Lower leg skin (tissue), 3 donors: ENCODE results near the gene DLG2.

ENCODE experiments used
- POLR2A ChIP-seq, 2 donors: fragments of 450-650 bp; IDR thresholded peaks; one replicate each; pipeline ENCODE4 v1.6.1; 2016 to 2017; ENCODE audit warnings: antibody characterized with exemption in 2 of 2, mild to moderate bottlenecking in 1 of 2, moderate library complexity in 1 of 2
- TF ChIP-seq, protein P1 (sequence below), 3 donors: fragments of 450-650 bp; IDR thresholded peaks; one replicate each; pipeline ENCODE4 v1.5.1; 2016; ENCODE audit warnings: antibody characterized with exemption in 3 of 3, mild to moderate bottlenecking in 3 of 3, moderate library complexity in 2 of 3

DNA sequence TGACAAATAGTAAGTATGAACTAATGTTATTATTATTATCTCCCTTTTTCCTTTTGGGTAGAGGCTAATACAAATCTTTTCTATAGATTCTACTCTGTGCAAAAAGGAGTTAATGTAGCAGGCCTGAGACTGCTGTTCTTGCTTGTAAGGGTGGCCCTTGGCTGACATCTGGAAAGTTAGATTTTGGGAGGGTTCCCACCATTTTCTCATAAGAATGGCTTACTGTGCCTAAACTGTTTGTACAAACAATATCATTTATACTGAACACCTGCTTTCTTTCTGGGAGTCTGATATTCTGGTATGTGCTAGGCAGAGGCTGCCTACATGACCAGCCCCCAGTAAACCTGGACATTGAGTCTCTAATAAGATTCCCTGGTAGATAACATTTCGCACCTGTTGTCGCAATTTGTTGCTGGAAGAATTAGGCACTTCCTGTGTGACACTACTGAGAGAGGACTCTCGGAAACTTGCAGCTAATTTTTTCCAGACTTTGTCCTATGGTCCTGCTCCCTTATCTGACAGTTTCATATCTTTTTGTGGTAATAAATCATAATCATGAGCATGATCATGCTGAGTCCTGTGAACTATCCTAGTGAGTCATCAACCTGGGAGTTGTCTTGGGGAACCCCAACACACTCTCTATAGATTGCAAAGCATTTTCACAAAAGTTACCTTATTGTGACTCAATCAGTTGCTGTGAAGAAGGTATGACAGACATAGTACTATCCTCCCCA is 2083.3 kb downstream of the DLG2 start:
- no peak for TF ChIP-seq POLR2A (IDR thresholded peaks at IDR 0.05)
- TF ChIP-seq, protein P1, sequence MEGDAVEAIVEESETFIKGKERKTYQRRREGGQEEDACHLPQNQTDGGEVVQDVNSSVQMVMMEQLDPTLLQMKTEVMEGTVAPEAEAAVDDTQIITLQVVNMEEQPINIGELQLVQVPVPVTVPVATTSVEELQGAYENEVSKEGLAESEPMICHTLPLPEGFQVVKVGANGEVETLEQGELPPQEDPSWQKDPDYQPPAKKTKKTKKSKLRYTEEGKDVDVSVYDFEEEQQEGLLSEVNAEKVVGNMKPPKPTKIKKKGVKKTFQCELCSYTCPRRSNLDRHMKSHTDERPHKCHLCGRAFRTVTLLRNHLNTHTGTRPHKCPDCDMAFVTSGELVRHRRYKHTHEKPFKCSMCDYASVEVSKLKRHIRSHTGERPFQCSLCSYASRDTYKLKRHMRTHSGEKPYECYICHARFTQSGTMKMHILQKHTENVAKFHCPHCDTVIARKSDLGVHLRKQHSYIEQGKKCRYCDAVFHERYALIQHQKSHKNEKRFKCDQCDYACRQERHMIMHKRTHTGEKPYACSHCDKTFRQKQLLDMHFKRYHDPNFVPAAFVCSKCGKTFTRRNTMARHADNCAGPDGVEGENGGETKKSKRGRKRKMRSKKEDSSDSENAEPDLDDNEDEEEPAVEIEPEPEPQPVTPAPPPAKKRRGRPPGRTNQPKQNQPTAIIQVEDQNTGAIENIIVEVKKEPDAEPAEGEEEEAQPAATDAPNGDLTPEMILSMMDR (IDR thresholded peaks at IDR 0.05), result no peak
